Inflammatory macrophage (primary cell): ENCODE results near the gene LIN7A.

Experiments
- DNase-seq, 2 donors: peaks; one replicate each; pipeline ENCODE4 v3.0.0-alpha.2; 2020 to 2022

The LIN7A gene

DNA sequence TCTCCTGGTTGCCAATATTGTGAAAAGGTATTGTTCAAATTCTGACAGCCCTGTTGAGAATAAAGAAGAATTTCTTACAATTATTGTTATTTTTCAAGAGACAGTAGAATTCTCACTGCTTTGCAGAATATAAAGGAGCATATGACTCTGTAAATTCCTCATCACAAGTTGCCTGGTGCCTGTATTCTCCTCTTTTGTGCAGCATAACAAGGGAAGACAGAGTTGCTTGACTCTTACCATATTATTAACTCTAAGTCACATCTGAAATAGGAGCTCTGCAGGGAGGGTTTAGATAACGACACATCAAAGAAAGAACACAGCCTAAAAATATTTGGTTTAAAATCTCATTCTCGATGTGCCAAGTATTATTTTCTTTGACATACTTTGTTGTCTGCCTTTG, 189.9 kb downstream of the LIN7A start:
- DNase-seq: no peak

DNA sequence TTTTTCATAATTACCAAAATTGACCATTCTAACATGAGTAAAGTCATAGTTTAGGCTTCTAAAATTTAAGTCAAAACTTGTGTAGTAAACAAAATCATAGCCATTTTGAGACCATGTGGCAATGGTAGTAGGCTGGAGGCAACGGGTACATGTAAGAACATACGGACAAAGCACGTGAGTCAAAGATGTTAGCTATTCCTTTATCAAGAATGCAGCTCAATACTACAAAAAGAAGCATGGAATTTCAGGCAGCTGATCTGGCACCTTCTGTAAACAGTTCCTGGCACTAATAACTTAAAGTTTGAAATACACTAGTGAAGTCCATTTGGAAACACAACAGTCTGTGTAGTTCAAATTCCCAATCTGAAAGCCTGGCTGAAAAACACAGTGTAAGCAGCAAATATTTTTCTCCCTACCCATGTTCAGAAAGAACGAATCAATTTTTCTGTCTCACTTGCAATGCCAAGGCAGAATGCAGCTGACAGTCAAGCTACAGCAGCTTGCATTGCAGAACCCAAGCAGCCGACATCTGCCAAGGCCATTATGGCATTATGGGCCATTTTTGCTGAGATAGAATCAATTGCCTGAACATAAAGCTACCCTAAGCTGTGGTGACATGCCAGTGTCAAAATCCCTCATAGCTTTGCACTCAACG, 191.8 kb downstream of the LIN7A start:
- no peak for DNase-seq
